Activated CD8-positive, alpha-beta memory T cell treated with anti-CD3 and anti-CD28 coated beads for 36 hours (primary cell): ENCODE data around the gene DSCAML1. TPM values are rescaled to one million over a fixed set of nuclear protein-coding genes. Genes with fewer than 3 reads are reported as not detected.

Experiments used
- CTCF ChIA-PET: fragments of 350-600 bp; sonication (Branson Sonifier 250); formaldehyde crosslinking; loops from one replicate; lab custom pipeline; 2021; ENCODE audit warnings: antibody characterized with exemption; lab: Charles Lee
- POLR2A ChIA-PET: fragments of 350-600 bp; sonication (Branson Sonifier 250); formaldehyde crosslinking; loops from one replicate; lab custom pipeline; 2021; ENCODE audit warnings: antibody characterized with exemption; lab: Charles Lee
- total RNA-seq, 2 experiments: library from RNA; stranded (reverse); gene quantifications; one replicate each; pipeline ENCODE4 v1.2.3, GENCODE V29; 2021

DSCAML1 gene
- total RNA-seq, 2 experiments from 2014 or later: 0.13 to 0.17 TPM

DNA sequence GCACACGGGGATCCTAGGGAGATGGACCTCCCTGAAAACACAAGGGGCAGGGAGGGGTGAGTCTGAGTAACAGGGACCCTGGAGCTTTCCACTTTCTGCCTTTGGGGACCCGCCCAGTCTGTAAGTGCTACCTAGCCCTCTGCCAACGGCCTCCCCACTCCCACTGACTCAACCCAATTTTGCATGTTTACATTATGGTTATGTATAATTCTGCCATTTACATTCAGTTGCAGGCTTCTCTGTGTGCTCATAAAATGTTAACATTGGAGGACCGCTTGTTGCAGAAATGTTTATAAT, 105.8 kb downstream of the DSCAML1 start:
- CTCF ChIA-PET: no interaction called here
- POLR2A ChIA-PET: no interaction called here

DNA sequence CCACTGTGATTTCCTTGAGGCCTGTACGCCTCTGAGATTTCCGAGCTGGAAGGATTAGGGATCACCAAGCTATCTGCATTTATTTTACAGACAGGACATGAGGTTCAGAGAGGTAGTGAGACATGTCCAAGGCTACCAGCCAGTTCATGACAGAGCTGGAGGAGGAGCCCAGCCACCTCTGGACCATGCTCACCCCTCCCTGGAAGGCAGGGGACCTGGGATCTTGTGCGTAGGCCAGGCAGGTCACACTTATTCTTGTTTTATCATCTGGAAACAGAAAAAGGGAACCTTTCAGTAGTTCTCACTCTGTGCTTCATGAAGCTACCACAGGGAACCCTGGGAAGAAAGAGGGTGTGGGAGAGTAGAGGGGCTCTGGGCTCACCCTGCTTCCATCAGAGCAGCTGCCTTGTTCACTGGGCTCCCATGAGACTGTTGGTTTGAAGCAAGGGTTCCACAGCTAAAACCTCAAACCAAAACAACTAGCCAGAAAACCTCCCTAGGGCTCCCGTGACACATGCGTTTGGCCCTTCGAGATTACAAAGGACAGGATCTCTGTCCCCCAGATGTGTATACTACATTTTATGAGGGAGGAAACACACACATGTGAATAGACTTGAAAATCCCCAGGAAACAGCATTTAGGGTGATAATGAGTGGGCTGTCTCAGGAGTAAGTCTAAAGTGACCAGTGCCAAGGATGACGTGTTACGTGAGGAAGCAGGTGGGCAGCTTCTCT, 106.4 kb downstream of the DSCAML1 start:
- ChIA-PET CTCF (no interaction called here), POLR2A (no interaction called here)

DNA sequence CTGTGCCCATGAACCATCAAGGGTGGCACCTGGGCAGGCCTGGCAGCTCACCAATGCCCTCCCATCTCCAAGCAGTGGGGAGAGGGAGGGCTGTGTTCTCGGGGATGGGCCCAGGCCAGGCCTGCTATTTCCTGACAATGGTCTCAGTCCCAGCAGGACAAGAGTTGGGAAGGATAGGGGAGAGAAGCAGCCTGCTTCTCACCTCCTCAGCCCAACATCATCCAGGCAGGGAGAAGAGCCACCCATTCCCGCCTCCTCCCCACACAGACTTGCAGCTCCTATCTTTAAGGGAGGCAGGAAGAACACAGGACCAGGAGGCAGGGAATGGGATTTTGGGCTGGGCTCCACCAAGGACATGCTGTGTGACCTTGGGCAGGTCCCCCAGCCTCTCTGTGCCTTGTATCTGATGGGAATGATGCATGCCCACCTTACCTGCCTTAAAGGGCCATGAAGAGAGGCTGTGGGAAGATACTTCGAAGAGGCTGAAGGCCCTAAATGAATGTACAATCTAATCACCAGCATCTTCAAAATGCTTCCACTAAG, 108.7 kb downstream of the DSCAML1 start:
- ChIA-PET CTCF (no interaction called here), POLR2A (no interaction called here)

DNA sequence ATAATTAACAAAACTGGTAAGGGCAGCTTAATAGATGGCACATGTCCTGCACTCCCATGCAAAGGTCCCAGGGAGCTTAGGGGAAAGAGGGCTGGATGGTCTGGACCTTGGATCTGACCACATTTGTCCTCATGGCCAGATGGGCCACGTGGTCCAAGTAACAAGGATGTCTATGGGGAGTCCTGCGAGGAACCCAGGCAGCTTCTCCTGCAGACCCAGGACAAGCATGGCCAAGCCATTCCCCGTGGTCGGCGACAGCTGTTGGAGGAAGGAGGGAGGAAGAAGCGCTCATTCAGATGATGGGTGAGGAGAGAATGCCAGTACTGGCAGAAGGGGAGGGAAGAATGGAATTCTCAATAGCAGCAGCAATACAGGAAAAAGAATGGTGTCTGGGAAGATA, 109.2 kb downstream of the DSCAML1 start:
- ChIA-PET CTCF (interaction anchor here (0.6 kb wide), 1 partner anchor 181 kb away, joined by 4 read pairs; no protein-coding TSS in a partner anchor), POLR2A (no interaction called here)

DNA sequence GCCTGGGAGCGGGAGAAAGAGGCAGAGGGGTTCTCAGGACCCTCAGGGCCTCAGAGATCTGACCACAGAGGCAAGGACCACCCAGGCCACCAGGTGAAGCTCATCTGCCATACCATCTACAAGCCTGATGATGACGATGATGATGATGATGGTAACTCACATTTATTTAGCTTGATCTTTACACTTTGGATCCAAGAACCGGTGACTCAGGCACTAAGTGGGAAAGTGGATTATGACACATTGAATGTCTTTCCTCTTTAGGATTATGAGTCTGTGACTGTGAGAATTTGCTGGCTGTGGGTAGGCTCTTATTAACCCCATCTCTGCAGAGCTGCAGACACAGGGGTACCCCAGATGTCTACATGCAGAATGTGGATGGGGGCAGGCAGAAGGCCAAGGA, 110.3 kb downstream of the DSCAML1 start:
- CTCF ChIA-PET: no interaction called here
- POLR2A ChIA-PET: no interaction called here

DNA sequence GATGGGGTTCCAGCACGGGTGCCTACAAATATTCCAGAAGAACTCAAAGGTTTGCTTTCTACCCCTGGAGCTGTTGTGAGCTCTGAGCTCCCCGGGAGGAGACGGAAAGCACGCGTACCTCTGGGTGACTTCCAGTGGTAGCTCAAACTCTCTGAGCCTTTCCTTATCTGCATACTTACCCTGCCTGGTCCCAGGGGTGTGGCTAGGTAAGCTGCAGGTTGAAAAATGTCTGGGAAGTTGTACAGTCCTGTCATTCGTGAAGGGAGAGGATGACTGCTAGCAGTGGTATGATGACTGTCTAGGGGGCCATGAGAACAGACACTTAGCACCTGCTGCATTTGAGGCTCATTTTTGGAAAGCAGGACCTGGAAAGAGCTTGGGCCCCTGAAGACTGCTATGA, 111.5 kb downstream of the DSCAML1 start:
- POLR2A ChIA-PET: no interaction called here
- CTCF ChIA-PET: no interaction called here

DNA sequence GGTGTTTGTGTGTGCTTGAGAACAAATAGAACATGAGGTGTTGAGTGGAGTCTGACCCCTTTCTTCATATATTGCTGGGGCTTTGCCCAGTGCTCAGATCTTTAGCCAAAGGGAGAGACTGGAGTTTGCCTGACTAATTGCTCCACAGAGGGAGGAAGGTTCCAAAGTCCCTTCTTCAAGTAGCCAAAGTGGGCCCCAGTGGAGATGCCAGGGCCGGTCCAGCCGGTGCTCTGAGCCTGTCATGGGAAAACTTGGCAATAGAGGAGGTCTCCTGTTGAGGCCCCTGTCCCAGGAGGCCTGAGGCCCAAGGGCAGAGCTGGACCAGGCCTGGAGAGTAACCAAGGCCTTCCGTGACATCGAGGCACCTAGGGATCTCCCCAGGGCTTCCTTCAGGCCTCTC, 112.3 kb downstream of the DSCAML1 start:
- CTCF ChIA-PET: no interaction called here
- POLR2A ChIA-PET: no interaction called here

DNA sequence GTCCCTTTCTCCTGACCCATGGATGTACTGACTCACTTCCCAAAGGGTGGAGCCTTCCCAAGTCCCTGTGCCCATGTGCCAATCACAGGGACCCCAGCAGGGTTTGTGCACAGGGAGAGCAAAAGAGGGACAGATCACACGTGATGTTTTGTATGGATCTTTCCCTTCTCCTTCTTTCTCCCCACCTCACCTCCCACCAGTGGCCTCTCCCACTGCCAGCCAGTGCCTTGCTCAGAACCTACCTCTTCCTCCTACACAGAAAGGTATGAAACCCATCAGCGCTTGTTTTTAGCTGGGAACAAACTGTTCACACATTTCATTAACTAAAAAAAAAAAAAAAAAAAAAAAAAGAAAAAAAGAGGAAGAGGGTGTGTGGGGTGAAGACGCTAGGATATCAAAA, 112.9 kb downstream of the DSCAML1 start:
- ChIA-PET POLR2A (no interaction called here), CTCF (no interaction called here)

DNA sequence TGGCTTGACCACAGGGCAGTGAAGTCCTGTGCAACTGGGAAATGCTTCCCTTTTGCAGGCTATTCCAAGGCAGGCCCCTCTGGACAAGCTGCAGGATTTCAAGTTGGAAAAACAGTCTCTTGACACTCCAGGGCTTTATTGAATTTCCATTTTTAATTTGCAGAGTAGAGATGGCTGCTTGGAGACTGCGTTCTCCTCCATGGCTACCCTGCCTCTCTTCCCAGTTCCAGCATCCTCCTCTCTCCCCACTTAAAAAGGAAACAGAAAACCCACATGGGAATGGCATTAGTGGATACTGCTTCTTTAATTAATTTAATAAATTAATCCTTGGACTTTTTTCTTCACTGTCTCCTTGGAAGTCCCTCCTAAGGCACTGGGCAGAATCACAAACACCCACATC, 115.6 kb downstream of the DSCAML1 start:
- ChIA-PET POLR2A (no interaction called here), CTCF (no interaction called here)

DNA sequence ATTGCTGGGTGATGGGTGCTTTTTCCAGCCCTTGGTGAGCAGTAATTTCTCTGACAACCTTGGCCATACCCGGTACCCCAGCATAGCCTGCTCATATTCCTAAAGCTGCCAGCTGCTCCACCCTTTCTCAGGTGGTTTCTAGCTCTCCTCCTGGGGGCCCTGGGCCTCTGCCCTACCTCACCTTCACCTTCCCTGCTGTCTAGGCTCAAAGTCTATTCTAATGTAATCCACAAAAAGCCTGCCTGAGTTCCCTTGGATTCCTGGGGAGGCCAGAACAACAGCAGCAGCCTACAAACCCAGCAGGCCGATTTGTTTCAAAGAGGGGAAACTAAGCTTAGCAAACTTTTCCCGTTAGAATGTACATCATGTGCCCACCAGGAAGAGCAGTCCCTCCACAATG, 117.6 kb downstream of the DSCAML1 start:
- CTCF ChIA-PET: no interaction called here
- POLR2A ChIA-PET: no interaction called here

DNA sequence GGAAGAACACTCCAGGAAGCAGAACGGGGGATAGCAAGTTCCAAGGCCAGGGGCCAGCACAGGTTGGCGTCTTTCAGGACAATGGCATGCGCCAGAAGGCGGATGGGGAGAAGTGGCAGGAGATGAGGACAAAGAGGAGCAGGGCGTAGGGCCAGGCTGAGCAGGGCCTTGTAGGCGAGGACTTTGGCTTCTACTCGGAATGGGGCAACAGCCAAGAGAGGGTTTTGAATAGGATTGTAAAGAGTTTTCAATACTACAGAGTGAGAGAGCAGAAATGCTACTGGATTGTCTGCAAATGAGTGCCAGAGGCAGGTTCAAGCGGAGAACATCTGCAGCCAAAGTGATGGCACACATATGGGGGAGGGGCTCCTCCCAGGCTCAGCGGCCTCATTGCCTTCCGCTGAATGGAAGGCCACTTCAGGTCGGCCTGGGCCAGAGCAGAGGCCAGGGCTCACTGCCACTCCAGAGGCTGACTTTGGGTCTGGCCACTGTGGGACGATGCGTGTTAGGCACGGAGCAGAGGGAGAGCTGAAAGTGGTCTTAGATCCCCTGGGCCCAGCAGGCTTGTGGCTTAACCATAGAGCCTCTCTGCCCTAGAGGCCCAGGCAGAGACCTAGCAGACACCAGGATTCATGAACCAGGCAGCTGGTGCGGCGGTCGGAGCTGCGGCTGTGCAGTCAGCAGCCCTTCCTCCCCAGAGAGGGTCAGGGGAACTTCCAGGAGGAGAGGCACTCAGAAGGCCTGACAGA, 118.2 kb downstream of the DSCAML1 start:
- ChIA-PET CTCF (no interaction called here), POLR2A (no interaction called here)

DNA sequence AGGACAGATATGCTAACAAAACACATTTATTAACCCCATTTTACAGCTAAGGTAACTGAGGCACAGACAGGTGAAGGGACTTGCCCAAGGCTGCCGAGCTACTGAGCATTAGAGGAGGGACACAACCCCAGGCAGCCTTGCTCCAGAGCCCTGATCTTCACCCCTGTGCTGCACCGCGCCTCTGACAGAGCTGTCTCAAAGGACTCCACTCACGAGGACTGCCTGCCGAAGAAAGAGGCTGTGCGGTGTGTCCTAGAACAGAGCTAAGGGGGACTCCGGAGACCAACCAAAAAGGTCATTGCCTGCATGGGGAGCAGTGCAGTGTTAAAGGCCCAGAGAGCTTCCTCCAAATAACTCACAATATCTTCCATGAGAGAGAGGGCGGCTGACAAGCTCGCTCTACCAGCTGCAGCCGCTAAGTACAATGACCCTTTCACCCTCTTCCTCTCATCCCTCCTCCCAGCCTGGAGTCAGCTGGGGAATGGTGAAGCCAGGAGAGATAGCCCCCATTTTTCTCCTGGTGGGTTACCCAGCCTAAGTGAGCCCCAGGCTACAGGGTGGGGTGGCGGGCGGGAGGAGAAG, 119.2 kb downstream of the DSCAML1 start:
- ChIA-PET CTCF (no interaction called here), POLR2A (no interaction called here)

DNA sequence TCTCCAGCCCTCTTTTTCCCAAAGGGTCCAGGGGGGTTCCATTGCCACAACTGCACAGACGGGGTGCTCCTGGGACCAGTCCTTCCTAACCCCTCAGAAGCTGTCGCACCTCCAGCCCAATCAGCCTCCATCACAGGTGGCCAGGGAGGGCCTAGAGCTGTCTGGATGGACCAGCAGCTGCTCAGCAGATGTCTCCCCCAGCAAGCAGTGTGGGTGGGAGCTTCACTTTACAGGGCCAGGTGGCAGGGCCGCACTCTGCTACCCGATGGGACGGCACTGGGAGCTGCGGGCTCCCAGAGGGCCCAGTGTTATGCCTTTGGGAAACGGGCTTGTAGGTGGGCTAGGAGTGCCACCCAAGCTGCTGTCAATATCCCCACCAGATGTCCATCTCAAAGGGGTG, 120.5 kb downstream of the DSCAML1 start:
- POLR2A ChIA-PET: no interaction called here

DNA sequence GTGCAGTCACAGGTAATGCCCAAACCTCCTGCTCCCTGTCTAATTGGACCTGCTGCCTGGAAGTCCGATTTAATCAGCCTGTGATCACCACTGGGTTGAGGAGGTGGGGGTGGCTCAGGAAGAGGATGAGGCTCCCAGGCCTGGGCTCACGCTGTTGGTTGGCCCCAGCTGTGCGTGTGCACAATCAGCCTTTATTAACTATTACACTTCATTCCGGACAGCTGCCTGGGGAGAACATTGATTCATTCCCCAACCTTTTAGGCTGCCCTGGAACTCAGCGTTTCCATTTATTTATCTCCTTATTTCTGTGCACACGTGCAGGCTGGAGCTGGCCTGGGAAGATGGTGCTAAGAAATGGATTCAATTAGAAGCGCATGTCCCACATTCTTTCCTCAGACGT, 123.4 kb downstream of the DSCAML1 start:
- POLR2A ChIA-PET: no interaction called here
- CTCF ChIA-PET: no interaction called here

More for the DNA sequence above, 120.5 kb downstream of the DSCAML1 start:
- CTCF ChIA-PET: no interaction called here

DNA sequence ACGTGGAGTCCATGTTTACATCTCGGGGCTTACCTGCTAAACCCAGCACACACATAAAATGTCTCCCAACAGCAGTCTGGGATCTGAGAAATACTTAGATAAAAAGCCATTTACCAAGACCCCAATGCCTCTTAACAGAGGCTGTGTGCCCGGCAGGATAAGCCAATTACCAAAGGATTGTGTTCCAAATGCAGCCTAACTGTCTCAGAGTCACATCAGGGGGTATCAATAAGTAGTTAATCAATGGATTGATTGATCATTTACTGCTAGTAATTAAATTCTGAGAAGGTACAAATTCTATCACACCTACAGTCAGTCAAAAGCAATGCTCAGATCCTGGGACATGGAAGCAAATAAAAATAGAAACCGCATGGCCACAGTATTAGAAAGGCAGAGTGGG, 125.6 kb downstream of the DSCAML1 start:
- ChIA-PET CTCF (no interaction called here), POLR2A (no interaction called here)

DNA sequence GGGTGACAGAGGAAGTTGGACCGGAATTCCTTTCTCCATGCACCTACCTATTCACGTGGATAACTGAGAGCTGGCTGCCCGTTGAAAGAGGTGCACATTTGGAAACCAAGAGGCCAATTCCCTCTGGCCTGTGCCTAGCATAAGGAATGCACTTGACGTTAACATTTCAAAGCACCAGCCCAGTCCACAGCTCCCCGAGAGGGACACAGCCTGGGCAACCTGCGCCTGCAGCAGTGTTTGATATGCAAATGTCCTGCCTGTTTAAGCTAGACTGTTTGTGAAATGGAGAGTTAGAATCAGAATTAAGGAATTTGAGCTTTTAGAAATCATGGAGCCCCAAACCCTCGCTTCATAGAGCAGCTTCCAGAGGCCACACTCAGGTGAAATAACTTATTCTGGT, 126.1 kb downstream of the DSCAML1 start:
- CTCF ChIA-PET: no interaction called here
- POLR2A ChIA-PET: no interaction called here

DNA sequence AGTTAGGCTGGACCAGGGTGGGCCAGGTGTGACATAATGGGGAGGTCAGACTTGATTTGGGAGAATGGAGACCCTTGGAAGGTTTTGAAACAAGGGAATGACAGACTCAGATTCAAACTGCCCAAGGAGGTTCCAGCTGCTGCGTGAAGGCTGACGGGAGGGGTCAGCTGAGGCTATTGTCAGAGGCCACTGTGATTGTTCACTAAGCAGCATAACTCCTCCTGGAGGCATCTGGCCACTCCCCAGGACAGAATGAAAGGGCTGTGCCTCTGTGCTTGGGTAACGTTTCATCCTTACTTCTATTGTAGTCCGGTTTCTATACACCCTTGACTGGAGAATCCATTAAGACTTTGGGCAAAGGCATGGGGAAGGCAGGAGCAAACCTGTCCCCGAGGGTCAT, 126.6 kb downstream of the DSCAML1 start:
- CTCF ChIA-PET: no interaction called here
- POLR2A ChIA-PET: no interaction called here

DNA sequence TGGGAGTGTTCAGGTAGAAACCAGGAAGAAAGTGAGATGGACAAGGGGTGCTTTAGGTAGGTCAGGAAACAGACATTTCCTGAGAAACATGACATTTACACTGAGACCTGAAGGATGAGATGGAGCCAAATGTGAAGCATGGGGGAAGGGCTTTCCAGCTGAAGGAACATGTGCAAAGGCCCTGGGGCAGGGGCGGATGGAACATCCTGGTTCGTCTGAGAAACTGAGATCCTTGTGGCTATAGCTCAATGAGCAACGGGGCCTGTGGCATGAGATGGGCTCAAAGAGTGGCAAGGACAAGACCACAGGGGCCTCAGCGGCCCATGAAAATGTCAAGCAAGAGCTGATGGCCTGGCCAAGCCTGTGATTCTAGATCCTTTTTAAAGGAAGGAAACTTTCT, 127.4 kb downstream of the DSCAML1 start:
- ChIA-PET CTCF (no interaction called here), POLR2A (no interaction called here)

DNA sequence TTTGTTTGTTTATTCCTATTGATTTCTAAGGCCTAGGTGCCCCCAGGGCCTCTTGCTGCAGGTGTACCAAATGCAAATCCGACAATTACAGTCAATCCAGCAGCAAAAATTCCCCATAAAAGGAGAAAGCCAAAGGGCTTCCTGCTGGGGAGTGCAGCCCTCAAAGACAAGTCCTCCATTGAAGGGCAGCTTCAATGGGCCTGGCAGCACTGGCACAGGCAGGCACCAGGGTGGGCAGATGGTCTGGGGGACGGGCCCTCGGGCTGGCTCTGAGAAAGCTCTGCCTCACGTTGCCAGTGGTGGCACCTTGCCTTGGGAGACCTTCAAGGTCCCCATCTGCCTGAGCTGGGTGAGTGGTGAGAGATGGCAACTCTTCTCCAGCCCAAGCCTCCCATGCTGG, 128.0 kb downstream of the DSCAML1 start:
- CTCF ChIA-PET: no interaction called here

DNA sequence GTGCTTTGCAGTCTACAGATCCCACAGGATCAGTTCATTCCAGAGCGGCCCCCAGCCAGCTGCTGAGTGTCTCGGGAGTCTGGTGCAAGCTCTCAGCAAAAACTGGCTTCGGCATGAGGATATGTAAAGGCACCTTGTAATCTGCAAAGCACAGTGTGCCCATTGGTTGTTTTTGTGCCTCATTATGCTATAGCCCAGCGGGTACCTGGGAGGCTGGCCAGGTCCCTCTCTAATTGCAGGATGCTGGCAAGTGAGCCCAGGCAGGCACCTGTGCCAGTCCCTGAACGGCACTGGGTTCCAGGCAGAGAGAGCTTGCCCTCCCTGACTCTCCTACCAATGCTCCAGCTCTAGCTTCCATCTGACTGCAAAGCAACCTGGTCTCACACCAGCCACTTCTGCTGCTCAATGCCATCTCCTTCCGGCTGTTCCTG, 128.7 kb downstream of the DSCAML1 start:
- ChIA-PET CTCF (no interaction called here), POLR2A (no interaction called here)

More for the DNA sequence above, 128.0 kb downstream of the DSCAML1 start:
- POLR2A ChIA-PET: no interaction called here

DNA sequence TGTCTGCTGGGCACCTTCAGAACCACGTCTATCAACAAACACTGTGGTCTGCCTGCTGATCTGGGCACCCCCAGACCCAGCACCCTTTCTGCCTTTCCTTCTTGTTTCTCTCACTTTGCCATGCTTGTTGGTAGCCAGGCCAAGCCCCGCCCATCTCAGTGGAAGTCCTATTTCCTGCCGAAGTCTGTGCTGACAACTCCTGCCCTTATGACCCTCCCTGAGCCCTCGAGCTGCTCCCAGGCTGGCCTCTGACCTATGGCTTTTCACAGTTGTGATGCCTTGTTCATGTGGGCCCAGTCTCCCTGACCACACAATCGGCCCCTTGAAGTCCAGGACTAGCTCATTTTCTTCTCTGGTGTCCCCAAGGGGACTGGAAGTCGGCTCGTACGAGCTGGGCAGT, 132.1 kb downstream of the DSCAML1 start:
- POLR2A ChIA-PET: no interaction called here
- CTCF ChIA-PET: interaction anchor here (1.0 kb wide), 1 partner anchor 44 kb away, joined by 4 read pairs; no protein-coding TSS in a partner anchor
